Fibroblast of villous mesenchyme (primary cell): Measurements from ENCODE around the gene CD69. TPM values are rescaled to one million over a fixed set of nuclear protein-coding genes. Genes with fewer than 3 reads are reported as not detected.
"Not testable (repeated sequence)": the region's sequence is repeated elsewhere in the genome, so short reads cannot be mapped to it uniquely, and the experiment has no call there.

Experiments used
- DNase-seq: peaks from one replicate; pipeline ENCODE4 v3.0.0-alpha.2; 2010; ENCODE audit warnings: low read depth
- H3K4me3 ChIP-seq: 2 replicates; pipeline ENCODE4 v1.5.1; 2011; ENCODE audit warnings: low read depth, mild to moderate bottlenecking, low read length
- total RNA-seq: library from RNA; depleted of rRNA; stranded (reverse); fragments of >200 nt; gene quantifications from 2 replicates; pipeline ENCODE4 v1.2.3, GENCODE V29; 2012
- TF ChIP-seq, protein P1 (sequence below): IDR thresholded peaks from 2 replicates; pipeline ENCODE4 v1.5.1; 2012; ENCODE audit warnings: low read depth, mild to moderate bottlenecking, low read length; ENCODE audit not compliant: insufficient read depth

CD69 gene
- total RNA-seq, 1 donor: not detected

DNA sequence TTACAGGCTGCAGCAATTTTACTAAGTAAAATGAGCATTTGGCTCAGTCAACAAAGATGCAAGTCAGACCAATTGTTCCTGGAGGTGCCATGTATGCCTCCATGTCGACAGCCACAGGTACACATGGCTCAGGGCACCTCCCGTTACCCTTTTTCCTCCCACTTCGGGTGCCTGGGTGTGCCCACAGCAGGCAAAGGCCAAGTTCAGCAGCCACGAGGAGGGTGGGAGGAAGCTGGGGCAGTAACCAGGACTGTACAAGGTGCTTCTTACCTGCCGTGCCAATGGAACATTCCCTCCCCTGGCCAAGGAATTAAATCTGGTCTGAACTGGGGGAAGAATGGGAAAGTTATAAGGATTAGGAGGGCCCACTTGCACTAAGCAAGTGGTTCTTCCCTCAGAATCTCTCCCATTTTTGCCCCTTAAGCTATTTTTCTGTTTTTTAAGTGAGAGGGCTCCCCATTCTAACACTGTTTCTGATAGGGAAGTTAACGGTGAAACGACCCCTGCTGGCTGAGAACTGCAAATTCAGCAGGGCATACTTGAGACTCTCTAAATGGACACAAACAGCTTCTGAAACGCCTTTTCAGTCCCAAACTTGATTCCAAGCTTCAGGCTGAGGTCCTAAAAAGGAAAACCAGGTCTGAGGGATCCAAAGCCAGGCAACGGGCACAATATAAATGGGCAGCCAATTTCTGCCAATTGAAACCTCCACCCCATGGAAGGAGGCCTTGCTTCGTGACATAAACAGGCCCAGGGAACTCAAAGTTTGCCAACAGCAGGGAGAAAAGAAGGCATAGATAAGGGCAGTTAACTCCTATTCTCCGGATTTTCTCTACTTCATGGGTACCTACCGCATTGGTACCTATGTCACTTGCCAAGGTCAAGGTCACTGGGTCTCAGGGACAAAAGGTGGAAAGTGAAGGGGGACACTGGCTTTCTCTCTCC is 52.6 kb downstream of the CD69 start:
- H3K4me3 ChIP-seq: no peak overlapping the region
- TF ChIP-seq, protein P1, sequence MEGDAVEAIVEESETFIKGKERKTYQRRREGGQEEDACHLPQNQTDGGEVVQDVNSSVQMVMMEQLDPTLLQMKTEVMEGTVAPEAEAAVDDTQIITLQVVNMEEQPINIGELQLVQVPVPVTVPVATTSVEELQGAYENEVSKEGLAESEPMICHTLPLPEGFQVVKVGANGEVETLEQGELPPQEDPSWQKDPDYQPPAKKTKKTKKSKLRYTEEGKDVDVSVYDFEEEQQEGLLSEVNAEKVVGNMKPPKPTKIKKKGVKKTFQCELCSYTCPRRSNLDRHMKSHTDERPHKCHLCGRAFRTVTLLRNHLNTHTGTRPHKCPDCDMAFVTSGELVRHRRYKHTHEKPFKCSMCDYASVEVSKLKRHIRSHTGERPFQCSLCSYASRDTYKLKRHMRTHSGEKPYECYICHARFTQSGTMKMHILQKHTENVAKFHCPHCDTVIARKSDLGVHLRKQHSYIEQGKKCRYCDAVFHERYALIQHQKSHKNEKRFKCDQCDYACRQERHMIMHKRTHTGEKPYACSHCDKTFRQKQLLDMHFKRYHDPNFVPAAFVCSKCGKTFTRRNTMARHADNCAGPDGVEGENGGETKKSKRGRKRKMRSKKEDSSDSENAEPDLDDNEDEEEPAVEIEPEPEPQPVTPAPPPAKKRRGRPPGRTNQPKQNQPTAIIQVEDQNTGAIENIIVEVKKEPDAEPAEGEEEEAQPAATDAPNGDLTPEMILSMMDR: peak; percentile 78
- peak; percentile 64 for DNase-seq

DNA sequence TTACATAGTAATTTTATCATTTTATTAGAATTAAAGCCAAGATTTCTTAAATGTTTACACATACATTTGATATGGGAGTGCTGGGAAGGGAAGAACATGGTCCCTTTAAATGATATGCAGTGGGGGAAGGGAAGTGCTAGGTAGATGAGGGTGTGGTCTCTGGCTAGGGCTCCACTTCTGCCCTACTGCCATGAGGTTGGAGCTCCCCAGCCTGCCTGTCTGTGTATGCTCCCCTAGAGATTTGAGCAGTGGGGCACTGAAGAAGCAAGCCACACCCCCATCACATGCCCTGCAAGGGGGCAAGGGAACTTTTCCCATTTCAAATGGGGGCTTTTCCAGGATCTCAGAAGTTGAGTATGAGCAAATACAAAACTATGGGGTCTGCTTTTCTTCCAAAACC is 53.3 kb downstream of the CD69 start:
- TF ChIP-seq, protein P1: no peak
- no peak overlapping the region for H3K4me3 ChIP-seq
- no peak for DNase-seq

DNA sequence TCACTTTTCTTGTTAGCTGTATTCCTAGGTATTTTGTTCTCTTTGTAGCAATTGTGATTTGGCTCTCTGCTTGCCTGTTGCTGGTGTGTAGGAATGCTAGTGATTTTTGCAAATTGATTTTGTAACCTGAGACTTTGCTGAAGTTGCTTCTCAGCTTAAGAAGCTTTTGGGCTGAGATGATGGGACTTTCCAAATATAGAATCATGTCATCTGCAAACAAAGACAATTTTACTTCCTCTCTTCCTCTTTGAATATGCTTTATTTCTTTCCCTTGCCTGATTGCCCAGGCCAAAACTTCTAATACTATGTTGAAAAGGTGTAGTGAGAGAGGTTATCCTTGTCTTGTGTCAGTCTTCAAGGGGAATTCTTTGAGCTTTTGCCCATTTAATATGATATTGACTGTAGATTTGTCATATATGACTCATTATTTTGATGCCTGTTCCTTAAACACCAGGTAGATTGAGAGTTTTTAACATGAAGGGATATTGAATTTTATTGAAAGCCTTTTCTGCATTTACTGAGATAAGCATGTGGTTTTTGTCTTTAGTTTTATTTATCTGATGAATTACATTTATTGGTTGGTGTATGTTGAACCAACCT is 54.5 kb downstream of the CD69 start:
- no peak for DNase-seq
- TF ChIP-seq, protein P1: no peak
- H3K4me3 ChIP-seq: no peak overlapping the region

DNA sequence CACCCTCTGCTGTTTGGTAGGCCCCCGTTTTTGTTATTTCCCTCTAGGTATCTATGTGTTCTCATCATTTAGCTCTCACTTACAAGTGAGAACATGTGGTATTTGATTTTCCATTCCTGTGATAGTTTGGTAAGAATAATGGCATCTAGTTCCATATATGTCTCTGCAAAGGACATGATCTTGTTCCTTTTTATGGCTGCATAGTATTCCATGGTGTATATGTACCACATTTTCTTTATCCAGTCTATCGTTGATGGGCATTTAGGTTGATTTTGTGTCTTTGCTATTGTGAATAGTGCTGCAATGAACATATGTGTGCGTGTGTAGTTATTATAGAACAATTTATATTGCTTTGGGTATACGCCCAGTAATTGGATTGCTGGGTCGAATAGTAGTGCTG is 56.1 kb downstream of the CD69 start:
- H3K4me3 ChIP-seq, DNase-seq: not testable (repeated sequence)

Other genes starting within 250 kb of the CD69 start
- gene KLRB1, start 153.0 kb downstream of the CD69 start, total RNA-seq: not detected in 2 replicates
- gene CLEC2D, start 91.2 kb downstream of the CD69 start, total RNA-seq: 3.9 and 4.5 TPM in 2 replicates
- not detected in 2 replicates for gene CLECL1, start 27.8 kb downstream of the CD69 start, total RNA-seq
- 0.32 and 0.43 TPM in 2 replicates for gene KLRF1, start 66.6 kb upstream of the CD69 start, total RNA-seq
- 40.6 and 47.9 TPM in 2 replicates for gene CLEC2B, start 108.5 kb upstream of the CD69 start, total RNA-seq
- gene KLRF2, start 120.6 kb upstream of the CD69 start, total RNA-seq: not detected in 2 replicates
- gene CLEC2A, start 171.5 kb upstream of the CD69 start, total RNA-seq: not detected in 2 replicates
- not detected in 2 replicates for gene CLEC12A, start 210.5 kb upstream of the CD69 start, total RNA-seq
- gene CLEC1B, start 238.2 kb upstream of the CD69 start, total RNA-seq: under 0.01 TPM in 1 of 2 replicates, not detected in the other
- gene CLEC12B, start 249.7 kb upstream of the CD69 start, total RNA-seq: not detected in 2 replicates